HS-5 (cell line): Measurements from ENCODE around the gene LTBP1.

Source experiments
- DNase-seq: peaks from one replicate; pipeline ENCODE4 v3.0.0-alpha.2; 2012; ENCODE audit warnings: low read depth

Gene LTBP1

DNA sequence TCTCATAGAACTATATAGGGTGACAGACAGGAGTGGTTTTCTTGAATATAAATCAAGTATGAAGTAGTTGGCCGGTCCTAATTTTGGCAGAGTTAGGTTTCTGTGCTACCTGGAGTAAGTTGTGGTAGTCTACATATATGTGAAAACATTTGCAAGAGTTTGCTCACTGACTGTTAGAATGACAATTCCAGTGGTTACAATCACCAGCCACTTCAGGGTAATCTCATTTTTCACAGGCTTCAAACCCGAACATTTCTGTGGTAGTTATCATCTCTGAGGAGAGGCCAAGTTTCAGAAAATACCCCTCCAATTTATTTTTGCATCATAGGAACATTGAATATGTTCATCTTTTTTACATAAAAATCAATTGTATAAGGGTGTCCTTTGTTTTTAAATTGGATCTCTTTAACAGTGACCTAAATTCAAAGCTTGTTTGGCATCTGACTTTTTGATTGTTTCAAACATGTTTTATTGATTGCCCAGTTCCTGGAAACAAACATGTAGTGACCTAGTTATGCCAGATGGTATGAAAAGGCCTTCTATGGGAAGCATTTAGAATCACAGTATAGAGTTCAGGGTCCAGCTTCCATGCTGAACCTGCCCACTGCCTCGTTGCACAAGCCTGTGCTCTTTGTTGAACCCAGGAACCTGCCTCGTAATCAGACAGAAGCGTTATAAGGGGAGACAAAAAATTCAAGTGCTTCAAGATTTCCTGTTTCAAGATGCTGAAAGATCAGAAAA lies 250.6 kb downstream of the LTBP1 start:
- DNase-seq, result no peak

DNA sequence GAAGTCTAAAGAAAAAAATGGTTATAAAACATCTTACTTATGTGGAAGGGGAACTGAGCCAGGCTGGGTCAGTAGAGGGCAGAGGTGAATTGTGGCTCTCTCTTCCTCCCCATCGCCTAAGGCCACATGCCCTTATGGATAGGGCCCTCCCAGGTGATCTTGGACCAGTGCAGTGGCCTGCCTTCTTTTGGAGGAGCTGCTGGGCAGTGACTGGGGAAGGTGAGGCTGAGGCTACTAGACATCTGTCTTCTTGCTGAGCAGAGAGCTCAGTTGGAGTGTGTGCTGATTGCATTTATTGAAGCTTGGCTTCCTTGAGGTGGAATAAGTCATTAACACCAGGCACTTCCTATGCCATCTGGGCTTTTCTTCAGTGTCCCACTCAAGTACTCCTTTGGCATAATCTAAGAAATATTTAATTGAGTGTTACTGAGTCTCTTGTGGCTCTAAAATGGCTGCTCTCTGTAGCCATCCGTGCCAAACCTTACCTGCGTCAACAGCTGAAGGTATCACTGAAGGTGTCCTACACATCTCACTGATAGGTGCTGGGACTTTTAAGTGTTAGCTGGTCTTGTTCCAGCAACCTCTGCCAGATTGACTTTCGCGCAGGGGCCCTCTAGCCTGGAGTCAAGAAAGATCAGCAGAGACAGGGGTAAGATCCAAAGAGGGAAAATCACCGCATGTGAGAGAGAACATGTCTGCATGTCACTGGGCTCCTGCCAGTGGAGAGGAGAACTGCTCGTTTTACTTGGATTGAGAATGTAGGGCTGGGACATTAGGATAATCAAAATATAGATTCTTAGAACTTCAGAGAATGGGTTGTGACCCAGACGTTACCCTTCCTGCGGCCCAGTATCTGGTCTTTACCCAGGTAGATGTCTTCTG lies 256.1 kb downstream of the LTBP1 start:
- no peak for DNase-seq

DNA sequence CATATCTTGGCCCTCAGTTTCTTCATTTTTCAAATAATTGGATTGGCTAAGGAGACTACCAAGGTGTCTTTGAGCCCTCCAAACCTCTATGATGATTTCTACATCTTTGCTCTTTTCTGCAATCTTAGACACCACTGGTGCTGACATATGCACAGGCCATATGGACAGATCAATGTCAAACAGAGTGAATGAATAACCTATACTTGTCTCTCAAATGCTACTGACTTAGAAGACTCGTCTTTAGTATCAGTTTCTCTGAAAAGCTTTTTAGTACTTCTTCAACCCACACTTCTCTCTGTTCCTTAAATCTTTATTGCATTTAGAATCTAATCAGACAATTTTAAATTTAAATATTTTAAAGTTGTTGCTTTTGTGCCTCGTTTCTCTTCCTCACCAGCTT lies 258.2 kb downstream of the LTBP1 start:
- no peak for DNase-seq

DNA sequence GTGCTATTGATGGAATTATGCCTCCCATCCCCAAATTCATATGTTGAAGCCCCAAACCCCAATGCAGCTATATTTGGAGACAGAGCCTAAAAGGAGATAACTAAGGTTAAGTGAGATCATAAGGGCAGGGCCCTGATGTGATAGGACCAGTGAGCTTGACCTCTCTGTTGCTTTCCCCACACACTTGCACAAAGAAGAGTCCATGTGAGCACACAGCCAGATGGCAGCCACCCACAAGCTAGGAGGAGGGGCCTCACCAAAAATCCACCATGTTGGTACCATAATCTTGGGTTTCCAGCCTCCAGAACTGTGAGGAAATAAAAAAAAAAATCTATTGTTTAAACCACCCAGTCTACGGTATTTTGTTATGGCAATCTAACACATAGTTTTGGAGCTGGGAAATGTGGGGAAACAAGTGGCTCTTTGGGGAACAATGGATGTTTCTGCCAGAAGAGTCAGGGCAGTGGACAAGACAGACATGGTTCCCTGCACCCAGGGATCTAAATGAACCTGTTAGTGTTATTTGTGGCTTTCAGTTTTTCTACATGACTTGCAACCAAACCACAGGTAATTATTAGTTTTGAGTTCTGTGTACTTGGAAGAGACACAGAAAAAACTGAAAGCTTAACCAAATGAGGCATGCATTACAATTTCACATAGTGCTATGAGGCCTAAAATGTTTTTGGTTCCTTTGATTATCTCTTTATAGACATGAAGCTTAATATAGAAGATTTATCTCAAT lies 259.1 kb downstream of the LTBP1 start:
- no peak for DNase-seq

DNA sequence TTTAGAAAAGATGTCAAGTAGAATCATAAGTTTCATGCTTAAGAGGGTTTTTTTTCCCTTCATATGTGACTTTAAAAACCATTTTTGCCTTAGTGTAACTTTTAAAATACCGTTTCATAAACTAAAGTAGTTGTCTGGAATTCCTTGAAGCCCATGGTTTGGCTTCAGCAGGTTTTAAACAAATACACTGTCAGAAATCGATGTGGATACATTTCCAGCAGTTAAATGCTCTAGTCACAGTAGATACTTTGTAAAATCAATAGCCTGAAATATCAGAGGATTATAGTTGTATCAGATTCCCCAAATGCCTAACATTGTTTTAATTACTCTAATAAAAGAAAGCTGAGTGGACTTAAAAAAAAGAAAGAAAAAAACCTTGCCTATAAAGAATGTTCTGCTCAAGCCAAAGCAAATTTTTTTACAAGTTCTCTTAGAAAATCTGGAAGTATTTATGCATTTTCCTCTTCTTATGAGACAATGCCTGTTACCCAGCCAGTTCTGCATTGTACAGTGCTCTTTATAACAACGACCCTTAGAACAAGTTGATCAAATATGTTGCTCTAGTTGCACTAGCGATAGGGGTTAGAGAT lies 260.5 kb downstream of the LTBP1 start:
- DNase-seq, result no peak

DNA sequence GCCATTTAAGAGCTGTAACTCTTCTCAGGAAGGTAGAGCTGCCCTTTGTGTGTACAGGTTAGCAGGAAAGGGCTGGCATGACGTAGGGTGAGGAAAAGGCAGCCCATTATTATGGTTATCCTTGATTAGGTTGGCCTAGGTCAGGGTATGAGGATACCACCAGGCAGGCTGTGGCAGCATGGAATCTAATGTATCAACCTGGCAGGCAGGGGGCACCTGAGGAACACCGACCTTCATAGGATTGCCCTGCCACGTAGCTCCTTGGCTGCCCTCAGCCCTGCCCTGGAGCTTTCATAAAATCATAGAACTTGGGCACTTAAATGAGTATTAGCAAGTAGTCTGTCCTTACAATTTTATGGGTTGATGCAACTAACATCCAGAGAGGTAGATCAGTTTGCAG lies 261.6 kb downstream of the LTBP1 start:
- no peak for DNase-seq

DNA sequence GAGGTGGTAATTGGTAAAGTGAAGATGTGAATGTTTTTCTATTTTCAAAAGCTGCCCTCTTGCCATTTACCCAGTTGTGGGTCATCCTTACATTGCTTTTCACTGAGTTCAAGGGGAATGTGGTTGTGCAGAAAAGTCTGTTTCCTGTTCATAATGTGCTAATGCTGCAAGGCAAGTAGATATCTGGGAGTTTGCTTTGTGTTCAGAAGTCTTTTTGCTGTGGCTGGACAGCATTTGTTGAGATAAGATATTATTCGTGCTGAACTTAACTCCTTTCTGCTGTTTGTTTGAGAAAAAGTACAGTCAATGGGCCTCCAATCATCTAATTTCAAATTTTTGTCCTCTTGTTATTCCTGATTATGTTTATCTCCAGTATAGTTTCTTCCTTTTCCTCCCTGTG lies 263.2 kb downstream of the LTBP1 start:
- DNase-seq, result no peak

DNA sequence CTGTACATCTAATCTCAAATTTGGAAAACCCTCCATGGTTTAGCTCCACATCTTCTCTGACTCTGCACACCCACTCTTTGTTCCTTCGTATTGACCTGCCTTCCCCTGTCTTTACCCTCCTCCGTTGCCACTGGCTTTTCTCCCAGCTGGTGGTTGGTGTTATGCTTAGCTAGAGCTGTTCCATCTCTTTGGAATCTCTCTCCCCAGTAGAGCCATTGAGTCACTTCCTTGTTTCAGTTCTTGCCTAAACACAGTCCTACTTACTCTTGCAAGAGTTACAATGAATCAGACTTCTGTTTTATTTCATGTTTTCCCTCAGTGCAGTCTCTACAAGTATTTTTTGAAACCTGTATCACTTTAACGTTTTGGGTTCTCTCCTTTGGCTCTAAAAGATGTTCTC lies 263.9 kb downstream of the LTBP1 start:
- peak; percentile 88 for DNase-seq

DNA sequence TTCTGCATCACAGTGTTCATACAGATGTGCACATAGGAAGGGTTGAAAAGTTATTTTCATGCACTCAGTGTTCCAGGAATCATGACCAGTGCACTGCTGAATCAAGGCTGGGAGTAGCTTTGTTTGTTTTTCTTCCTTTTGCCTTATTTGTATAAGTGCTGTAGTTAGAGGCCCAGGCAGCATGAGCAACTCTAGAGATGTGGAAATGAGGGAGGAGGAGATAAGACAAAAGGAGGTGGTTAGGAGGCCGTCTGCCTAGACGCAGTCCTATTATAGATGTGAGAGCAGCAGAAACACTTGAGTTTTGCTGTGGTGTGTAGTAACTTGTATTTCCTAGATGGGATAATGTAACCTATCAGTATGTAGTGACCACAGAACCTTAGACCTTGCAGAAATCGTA lies 265.4 kb downstream of the LTBP1 start:
- DNase-seq, result no peak

DNA sequence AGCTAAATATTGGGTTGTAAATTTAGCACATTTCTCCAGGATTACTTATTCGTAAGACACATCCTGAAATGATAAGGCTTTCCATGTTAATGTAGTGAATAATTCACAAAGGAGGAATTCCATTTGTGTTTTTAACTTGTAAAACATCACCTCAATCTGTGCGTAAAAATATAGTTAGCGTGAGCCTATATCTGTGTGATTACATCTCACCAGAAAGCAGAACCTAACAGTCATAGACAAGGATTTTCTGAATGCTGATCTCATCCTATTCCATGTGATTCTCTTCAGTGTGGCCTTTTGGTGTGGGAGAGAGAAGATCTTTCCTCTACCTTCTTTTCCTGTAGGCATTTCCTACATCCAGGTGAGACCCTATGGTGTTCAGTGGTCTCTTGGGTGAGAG lies 266.5 kb downstream of the LTBP1 start:
- DNase-seq, result no peak

DNA sequence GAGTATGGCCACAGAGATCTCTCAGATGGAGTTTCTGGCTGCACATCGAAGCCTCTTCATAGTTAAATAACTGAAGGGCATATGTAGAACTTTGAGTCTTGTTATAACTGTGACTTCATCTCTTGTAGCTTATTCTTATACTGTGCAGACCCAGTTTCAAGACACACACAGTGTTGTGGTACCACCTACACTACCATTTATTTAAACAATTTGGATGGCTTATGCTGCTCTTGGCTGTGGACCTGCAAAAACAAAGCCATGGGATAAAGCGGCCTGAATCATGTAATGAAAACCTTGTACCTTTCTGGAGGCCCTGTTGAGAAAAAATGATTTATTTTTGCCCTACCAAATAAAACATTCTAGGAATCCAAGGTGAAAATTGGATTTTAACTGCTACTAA lies 266.9 kb downstream of the LTBP1 start:
- DNase-seq, result no peak

DNA sequence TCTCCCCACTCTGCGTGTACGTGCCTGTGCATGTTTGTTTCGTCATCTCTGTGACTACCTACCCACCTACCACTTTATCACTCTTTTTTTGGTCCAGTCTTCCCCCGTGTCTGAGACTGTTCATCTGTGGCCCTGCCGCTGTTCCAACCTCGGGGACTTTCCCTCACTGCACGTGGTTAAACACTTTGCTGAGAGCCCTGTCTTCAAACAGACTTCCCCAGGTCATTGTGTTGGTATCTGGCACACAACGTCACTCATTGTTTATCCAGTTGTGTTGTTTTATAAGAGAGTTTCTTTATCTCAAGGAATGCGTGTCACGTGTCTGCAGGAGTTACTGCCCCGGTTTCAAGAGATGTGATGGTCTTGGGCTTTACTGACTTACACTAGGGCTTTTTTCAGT lies 267.7 kb downstream of the LTBP1 start:
- no peak for DNase-seq

DNA sequence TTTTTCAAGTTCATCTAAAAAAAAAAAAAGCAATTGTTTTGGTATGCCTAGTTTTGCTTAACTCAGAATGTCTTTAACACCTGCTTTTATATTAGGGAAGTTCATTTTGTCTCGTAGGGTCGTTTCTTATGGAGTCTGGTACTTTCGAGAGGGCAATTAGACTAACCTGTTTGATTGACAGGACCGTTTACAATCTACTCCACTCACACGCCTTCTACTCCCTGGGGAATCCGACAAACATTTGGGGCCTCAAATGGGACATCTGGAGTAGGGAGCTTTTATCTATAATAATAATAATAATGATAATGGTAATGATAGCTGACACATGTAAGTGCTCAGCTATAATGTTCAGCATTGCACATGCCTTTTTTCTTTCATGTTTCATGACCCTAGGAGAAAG lies 268.1 kb downstream of the LTBP1 start:
- DNase-seq, result no peak

DNA sequence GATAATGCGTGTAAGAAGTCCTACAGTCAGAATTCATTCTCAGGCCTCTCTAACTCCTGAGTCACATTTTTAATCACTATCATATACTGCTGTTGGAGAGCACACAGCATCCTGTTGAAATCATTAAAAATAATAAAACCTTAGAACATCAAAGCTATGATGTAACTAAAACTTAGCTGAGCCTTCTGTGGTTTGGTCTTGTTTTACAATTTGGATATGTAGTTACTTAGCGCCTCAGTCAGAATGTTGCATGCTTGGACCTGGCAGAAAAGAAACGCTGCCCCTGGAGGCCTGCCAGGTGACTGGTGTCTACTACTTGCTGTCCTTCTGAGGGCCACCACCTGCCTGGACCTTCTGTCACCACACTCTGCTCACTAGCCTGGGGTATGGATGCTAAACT lies 268.5 kb downstream of the LTBP1 start:
- DNase-seq, result peak; percentile 72

DNA sequence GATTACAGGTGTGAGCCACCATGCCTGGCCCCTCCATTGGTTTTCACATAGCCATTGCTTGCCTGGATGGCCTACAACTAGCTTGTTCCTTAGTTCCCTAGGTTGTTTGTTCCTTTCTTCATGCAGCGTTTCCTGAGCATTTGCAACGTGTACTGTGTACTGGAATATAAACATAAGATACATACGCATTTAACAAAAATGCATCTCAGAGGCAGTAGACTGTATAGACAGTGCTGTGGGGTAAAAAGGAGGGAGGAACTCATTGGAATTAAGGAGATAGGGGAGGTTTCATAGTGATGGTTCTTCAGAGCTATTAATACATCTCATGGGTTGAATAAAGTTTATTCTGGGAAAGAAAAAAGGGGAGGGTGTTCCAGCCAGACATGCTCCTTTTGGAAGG lies 269.2 kb downstream of the LTBP1 start:
- DNase-seq, result no peak

DNA sequence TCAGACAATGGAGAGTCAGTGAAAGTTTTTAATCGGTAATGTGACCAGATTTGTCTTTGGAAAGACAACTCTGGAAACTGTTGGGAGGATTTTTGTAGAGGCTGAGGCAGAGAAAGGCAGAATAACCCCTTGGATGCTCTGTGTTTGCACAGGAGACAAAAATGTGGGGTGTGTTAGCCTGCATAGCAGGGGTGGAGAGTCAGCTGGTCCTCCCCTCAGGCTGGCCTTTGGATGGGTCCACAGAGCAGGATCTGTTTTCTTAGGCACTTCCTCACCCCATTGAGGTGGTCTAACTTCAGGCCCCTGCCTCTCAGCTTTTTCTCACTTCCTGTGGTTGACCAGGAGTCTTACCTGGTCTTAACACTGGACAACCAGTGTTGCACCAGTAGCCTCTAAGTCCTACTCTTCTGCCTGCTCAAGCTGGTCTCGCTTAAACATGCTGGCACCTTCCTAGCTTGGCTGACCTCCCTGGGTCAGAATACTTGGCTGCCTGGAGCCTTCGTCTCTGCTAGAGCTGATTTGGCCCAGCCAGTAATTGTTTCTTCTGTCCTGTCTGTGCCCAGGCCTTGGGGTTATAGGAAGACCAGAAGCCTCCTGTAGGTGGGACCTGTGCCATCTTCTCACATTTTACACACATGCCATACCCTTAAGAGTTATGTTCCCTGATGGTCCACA lies 269.9 kb downstream of the LTBP1 start:
- DNase-seq, result no peak

DNA sequence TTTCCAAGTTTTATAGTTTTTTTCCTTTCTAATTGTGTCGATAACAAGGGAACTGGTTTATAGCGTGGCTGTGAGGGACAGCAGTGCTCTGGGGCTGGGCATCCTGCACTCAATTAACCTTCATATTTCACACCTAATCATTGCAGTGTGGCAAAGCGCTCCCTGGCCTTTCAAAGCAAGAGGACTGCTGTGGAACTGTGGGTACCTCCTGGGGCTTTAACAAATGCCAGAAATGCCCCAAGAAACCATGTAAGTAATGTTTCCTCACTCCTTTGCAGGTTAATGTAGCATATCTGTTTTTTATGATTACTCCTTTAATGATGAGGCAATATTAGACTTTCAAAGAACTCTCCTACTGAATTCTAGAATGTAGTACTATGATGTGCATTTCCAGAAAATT lies 270.7 kb downstream of the LTBP1 start:
- no peak for DNase-seq

DNA sequence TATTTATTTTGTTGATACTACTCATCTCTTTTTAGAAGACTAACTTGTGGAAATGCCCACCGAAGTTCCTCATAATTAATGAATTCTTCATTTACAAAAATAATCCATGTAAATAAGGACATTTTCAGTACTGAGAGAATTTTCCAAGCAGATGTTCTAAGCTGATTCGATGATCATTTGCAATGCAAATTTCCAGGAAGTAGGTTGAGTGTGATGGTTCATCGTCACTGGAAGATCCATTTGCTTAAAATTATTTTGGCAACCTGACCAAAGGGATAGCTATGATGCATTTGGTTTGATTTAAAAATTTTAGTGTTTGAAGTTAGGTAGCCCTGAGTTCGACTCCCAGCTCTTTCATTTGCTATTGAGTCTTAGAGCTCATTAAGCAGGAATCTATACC lies 272.4 kb downstream of the LTBP1 start:
- no peak for DNase-seq

DNA sequence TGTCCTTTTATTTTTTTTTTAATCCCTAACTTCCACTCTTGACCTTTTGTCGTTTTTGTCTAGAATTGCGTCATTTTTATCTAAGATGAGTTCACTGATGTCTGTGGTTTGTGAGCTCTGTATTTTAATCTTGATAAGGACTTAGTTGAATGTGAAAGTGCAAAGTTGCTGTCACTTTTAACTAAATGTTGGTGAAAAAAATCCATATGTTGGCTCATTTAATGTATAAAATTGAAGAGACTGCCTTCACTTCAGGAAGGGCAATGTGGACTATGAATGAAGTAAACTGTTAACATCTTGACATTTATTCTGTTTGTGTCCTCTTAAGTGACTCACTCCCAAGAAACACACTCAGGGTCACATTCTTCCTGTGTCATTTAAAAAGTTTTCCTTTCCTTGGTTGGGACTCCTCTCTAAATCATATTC lies 273.1 kb downstream of the LTBP1 start:
- DNase-seq, result no peak

DNA sequence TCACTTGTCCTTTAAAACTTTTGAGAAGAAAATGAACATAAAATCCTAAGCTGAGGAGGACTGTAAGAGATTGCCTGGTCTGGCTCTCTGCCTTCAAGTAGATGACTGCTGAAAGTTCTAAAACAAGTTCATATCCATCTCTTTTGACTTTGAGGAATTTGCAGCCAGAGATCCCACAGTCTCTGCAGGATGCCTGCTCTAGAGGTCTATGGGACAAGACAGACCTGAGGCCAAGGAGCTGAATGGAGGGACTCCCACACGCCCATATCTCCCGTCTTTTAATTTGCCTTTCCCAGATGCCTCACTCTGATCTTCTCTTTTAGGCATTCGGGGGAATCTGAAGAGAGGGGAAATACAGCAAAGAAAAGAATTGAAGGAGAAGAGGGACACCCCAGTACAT lies 273.8 kb downstream of the LTBP1 start:
- no peak for DNase-seq

DNA sequence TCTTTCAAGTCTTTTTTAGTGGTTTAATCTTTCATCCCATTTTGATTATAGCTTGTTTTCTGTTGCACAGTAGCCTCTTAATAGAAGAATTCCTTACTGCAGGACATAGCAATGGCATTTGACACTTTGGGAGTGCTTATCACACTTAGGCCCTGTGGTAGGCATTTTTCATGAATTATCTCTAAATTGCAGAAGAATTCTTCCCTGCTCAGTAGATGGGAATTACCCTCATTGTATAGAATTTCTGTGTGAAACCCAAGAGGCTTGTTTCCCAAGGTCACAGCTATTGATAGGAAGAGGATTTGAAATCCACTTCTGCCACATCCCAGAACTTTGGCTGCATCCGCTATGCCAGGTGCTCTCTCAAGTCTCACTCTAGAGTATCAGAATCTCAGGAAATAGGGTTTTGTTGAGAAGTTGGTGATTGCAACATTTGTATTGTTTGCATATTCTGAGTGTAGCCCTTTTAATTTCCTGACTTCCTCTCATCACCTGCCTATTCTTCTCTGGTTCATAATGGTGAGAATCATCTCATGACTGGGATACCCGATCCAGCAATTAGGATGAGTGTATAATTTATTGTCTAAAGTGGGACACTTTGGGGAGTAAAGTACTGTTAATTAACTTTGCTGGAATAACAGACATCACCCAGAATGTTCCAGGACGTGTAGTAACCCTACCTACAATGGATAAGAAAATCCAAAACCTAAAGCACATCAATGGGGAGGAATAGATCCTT lies 274.5 kb downstream of the LTBP1 start:
- DNase-seq, result no peak
